Measurements from ENCODE around the gene NAB1. TPM values are rescaled to one million over a fixed set of nuclear protein-coding genes. Genes with fewer than 3 reads are reported as not detected.

NAB1 gene
- total and polyA plus RNA-seq, 8 donors: 7.2 to 23.4 (median 10.5) TPM

DNA sequence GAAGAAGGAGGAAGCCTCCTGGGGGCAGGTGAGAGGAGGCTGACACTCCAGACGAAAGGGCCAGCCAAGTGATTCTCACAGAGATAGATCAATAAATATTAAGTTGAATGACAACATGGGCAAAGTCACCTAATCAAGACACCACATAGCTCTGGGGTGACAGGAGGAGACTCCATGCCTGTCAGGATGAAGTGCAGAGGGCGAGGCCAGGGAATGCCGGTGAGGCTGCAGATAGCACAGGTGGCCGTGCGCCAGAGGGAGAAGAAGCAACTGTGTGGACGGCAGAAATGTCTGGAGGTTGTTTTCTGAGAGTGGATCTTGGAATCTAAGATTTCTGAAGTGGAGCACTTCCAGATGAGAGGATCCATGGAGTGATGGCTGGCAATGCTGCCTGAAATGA lies 71.4 kb downstream of the NAB1 start:
- Histone ChIP-seq H3K27me3 (no peaks in the 10 kb centered on the region), H3K4me1 (no peaks in the 10 kb centered on the region), H3K27ac (no peak overlapping the region), H3K4me3 (no peak overlapping the region), H3K9me3 (no peaks in the 10 kb centered on the region), H3K36me3 (no peaks in the 10 kb centered on the region)
- ATAC-seq (no peak), DNase-seq (no peak), FAIRE-seq (no peak)
- TF ChIP-seq, protein P1, sequence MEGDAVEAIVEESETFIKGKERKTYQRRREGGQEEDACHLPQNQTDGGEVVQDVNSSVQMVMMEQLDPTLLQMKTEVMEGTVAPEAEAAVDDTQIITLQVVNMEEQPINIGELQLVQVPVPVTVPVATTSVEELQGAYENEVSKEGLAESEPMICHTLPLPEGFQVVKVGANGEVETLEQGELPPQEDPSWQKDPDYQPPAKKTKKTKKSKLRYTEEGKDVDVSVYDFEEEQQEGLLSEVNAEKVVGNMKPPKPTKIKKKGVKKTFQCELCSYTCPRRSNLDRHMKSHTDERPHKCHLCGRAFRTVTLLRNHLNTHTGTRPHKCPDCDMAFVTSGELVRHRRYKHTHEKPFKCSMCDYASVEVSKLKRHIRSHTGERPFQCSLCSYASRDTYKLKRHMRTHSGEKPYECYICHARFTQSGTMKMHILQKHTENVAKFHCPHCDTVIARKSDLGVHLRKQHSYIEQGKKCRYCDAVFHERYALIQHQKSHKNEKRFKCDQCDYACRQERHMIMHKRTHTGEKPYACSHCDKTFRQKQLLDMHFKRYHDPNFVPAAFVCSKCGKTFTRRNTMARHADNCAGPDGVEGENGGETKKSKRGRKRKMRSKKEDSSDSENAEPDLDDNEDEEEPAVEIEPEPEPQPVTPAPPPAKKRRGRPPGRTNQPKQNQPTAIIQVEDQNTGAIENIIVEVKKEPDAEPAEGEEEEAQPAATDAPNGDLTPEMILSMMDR (IDR thresholded peaks at IDR 0.05): no peak
- WGBS, 2 donors: 78 to 82% methylated on average over 6 of the region's 6 CpGs
- intact Hi-C loops (cut with DNase I): no loop called here

DNA sequence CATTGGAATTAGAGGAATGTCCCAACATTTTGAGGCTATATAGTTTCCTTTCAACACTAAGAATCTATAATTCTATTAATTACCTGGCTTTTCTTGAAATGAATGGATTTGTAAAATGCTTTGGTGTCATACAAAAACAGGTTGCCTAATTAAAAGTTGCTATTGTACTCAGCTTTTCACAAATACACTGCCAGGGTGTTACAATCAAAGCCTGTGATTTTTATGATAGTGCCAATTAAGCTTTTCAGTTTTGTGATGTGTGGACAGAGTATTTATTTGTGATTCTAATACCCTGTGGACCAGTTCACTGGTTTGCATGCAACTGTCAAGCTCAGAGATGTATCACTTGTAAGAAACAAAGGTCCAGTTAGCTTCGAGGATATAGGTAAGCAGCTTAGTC lies 71.8 kb downstream of the NAB1 start:
- TF ChIP-seq, protein P1 (IDR thresholded peaks at IDR 0.05): no peak
- H3K36me3 ChIP-seq: no peaks in the 10 kb centered on the region
- H3K27ac ChIP-seq: no peak overlapping the region
- 69 to 74% methylated on average over 1 of the region's 1 CpG for WGBS, 2 donors
- no peak for FAIRE-seq
- no peaks in the 10 kb centered on the region for H3K27me3 ChIP-seq
- H3K4me1 ChIP-seq: no peaks in the 10 kb centered on the region
- no peak for ATAC-seq
- no peak for DNase-seq
- intact Hi-C loops (cut with DNase I): no loop called here
- H3K4me3 ChIP-seq: no peak overlapping the region
- no peaks in the 10 kb centered on the region for H3K9me3 ChIP-seq

DNA sequence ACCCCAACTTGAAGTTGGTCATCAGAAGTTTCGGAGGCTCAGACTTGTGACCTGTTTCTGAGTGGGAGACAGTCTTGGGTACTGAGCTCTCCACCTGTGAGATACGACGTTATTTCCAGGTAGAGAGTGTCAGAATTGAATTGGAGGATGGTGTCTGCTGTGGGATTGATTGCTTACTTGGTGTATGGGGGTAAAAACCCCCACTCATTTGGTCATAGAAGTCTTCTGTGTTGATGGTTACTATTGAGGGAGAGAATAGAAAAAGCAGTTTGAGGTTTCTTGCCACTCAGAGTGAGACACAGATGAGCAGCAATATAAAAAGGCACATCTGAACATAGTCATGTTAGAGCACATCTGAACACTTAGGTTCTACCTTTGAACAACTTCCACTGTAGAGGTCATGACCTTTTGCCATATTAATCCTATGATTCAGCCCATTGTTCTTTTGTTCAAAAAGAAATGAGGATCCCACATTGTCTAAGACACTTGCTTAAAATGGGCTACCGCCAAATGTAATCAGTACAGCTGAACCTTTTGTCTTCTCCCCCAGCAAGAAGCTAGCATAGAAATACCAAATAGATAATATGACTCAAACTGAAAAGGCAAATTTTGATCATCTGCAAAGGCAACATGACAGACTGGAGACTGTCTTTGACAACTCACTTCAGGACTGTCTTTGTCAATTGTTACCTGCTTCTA lies 73.3 kb downstream of the NAB1 start:
- ATAC-seq: no peak
- no peaks in the 10 kb centered on the region for H3K4me1 ChIP-seq
- FAIRE-seq: no peak
- no peaks in the 10 kb centered on the region for H3K9me3 ChIP-seq
- no peak overlapping the region for H3K4me3 ChIP-seq
- H3K27me3 ChIP-seq: no peaks in the 10 kb centered on the region
- no peak for DNase-seq
- H3K36me3 ChIP-seq: no peaks in the 10 kb centered on the region
- no peak overlapping the region for H3K27ac ChIP-seq
- WGBS, 2 donors: 80 to 91% methylated on average over 4 of the region's 4 CpGs
- intact Hi-C loops (cut with DNase I): no loop called here
- TF ChIP-seq, protein P1 (IDR thresholded peaks at IDR 0.05): no peak

DNA sequence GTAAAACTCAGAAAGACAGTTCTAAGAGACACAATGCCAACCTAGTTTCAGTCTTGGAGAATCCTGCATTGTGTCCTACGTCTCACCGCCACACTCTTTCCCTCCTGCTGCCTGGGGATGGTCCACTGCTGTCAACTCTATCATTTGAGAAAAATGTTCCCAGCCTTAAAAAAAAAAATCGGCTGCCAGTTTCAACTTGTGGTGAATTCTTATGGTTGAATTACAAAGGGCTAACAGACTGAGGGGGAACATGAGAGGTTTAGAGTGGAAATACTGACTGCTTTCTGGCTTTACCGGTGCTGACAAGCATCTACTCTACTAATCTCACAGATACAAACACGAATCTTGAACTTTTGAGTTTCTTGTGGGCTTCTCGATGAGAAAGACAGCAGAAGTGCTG lies 74.0 kb downstream of the NAB1 start:
- TF ChIP-seq, protein P1 (IDR thresholded peaks at IDR 0.05): no peak
- no peaks in the 10 kb centered on the region for H3K27me3 ChIP-seq
- 79 to 81% methylated on average over 6 of the region's 6 CpGs for WGBS, 2 donors
- no peak overlapping the region for H3K4me3 ChIP-seq
- ATAC-seq (no peak), FAIRE-seq (no peak), DNase-seq (no peak)
- no peaks in the 10 kb centered on the region for H3K36me3 ChIP-seq
- H3K9me3 ChIP-seq: no peaks in the 10 kb centered on the region
- intact Hi-C loops (cut with DNase I): no loop called here
- no peak overlapping the region for H3K27ac ChIP-seq
- no peaks in the 10 kb centered on the region for H3K4me1 ChIP-seq

DNA sequence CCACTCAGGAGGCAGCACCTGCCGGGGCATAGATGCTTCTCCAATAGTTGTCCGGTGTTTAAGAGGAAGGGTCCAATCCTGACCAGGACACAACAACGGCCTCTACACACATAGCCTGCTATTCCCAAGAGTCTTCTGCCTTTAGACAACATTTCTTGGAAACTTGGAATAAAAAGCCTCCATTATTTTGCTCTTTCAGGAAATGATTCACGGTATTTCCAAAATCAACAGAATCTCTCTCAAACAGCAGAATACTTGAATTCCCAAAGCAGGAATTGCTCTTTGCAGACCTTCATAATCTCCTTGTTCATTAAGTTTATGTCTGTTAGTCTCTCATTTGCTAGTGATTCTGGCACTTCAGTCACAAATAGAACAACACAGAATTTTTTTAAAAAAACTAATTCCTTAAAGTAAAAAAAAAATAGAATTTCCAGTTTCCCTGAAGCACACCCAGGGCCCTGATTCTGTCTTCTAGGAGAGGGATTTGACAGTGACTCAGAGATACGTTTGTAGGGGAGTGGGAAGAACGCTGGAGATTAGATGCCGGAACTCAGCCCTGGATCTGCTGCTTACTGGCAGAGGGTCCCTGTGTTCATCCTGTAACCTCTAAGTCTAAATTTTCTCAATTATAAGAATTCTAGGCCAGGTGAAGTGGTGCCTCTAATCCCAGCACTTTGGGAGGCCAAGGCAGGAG lies 74.7 kb downstream of the NAB1 start:
- no peaks in the 10 kb centered on the region for H3K27me3 ChIP-seq
- no peaks in the 10 kb centered on the region for H3K36me3 ChIP-seq
- TF ChIP-seq, protein P1 (IDR thresholded peaks at IDR 0.05): no peak
- no peak overlapping the region for H3K4me3 ChIP-seq
- ATAC-seq (no peak), FAIRE-seq (no peak), DNase-seq (no peak)
- 78 to 81% methylated on average over 7 of the region's 7 CpGs for WGBS, 2 donors
- intact Hi-C loops (cut with DNase I): no loop called here
- no peaks in the 10 kb centered on the region for H3K4me1 ChIP-seq
- no peak overlapping the region for H3K27ac ChIP-seq
- no peaks in the 10 kb centered on the region for H3K9me3 ChIP-seq
